GM18909 (cell line): Measurements from ENCODE around the gene MYT1.

Source experiments
- ATAC-seq: cut with Tn5 transposase; IDR thresholded peaks from one replicate; pipeline ENCODE4 v1.9.1; 2021; ENCODE audit warnings: mild to moderate bottlenecking; ENCODE audit not compliant: unreplicated experiment, poor library complexity

Gene MYT1

DNA sequence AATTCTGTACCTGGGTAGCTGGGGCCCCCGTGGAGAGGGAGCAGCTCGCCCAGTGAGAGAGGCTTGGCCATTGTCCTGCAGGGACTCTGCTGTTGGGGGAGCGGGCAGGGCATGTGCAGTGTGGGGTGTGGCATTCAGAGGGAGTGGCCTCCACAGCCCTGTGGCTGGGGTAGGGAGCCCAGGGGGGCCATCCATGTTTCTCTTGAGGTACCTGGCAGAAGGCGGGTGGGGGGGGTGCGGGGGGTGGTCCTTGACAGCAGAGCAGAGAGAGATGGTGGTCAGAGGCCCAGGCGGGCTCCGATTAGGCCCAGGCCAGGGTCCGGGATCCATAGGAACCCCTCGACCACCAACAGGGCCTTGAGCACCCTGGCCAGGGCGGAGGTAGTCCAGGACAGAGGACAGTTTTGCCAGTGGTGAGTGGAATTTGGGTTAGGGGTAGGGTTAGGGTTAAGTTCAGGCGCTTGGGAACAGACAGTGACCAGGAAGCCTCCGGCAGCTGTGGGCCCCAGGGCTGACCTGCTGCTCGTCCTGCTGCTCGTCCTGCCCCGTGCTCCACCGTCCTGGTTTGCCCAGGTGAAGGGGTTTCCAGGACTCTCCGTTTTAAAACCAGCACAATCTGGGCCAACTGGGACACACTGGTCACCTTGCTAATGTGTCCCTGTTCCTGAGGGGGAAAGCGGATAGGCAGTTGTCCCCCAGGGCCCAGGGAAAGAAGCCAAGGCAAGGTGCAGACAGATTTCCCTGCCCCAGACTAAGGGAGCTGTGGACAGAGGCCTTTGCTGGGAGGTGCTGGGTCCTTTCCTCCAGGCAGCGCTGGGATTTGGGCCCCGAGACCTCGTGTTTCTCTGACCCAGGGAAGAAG lies 24.8 kb upstream of the MYT1 start:
- ATAC-seq: no peak

DNA sequence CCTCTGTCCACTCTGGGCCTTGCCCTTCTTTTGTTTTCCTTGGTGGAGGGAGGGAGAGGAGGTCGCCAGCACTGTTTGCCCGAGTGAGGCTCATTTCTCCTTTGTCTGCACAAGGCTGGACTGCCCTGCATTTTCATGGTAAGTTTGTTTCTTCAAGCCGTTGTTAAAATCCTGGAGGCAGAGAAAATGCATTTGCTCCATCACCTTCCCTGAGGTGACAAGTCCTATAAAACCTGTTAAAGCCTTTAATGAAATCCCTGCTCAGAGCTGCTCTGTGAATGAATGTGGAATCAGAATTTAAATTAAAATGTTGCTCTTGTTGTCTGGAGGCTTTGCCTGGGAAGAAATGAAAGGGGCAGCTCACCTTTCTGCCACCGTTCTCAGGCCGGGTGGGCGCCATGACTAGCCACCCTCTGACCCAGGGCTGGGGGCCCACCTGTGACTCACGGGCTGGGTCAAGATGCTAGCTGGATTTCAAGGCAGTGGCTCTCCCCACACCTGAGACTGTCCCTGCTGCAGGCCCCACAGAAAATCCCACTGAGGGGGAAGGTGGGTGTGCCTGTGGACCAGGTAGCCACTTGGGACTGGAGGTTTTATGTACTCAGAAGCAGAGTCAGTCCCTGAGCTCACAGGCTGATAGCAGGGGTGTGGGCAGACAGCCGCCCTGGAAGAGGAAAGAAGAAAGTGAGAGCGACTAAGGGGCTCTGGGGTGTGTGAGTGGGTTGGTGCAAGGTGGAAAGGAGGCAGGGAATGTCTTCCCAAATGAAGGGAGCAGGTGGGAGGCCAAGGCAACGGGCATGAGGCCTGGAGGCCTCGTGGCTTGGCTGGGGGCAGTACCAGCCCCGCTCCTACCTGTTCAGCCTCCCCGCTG lies 24.0 kb upstream of the MYT1 start:
- ATAC-seq: no peak

DNA sequence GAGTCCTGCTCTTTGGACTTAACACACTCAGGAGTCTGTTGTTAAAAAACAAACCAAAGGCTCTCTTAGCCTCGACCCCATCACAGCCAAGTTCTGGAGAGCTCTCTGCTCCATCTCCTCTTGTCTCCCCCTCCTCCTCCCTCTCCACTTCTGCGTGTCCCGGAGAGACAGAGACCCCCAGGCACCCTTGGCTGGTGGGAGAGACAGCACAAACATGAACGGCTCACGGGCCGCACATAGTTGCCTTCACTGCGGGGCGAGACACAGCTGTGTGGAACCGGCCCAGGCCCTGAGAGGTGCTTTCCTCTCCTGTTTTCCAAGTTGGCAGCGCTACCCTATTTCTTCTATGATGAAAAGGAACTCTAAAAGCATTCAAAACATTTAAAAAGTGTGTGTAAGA lies 23.3 kb upstream of the MYT1 start:
- no peak for ATAC-seq

DNA sequence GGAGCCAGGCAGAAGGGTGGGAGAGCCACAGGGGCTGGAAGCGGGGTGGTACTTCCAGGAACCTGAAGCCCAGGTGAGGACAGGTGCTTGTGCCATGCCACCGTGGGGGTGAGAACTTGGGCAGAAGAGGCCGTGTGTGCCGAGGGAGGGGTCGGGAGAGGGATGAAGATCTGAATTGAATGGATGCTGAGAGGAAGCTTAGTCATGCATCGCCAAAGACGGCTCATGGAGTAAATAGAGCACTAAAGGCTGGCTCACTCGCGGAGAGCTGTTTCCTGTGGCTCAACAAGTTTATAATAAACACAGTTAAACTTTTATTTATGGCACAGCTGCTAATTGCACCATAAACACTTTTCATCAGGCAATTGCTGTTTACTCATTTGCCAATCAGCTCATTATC lies 21.7 kb upstream of the MYT1 start:
- ATAC-seq: no peak

DNA sequence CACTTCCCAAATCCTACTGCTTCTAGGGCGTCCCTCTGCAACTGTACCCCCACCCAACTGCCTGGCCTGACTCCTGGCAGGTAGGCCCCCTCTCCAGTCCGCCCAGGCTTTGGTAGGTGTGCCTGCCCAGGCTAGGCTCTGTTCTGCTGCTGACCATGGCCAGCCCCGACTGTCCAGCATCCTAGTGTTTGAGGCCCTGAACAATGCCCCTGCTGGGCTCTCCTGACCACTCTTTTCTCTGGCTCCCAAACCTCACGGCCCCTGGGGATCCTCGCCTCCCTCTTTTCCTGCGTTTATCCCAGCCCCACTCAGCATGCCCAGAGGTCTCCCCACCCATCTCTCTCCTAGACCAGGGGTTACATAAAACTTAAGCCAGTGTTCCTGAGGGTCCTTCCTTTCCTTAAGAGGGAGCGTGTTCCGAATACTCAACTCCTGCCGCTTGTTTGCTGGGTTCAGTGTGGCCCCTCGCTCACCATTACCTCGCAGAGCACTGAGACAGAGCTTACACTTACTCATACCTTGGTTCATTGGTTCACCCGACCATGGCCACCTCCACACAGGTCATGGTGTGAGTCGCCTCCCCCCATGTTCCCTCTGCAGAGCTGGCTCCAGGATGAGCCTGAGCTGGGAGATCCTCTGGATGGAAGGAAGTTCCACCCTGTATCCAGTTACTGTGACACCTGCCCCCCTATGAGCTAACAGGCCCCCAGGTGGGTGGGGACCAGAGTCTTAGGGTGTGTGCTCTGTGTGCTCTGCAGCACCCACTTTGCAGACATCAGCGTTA lies 21.0 kb upstream of the MYT1 start:
- no peak for ATAC-seq

DNA sequence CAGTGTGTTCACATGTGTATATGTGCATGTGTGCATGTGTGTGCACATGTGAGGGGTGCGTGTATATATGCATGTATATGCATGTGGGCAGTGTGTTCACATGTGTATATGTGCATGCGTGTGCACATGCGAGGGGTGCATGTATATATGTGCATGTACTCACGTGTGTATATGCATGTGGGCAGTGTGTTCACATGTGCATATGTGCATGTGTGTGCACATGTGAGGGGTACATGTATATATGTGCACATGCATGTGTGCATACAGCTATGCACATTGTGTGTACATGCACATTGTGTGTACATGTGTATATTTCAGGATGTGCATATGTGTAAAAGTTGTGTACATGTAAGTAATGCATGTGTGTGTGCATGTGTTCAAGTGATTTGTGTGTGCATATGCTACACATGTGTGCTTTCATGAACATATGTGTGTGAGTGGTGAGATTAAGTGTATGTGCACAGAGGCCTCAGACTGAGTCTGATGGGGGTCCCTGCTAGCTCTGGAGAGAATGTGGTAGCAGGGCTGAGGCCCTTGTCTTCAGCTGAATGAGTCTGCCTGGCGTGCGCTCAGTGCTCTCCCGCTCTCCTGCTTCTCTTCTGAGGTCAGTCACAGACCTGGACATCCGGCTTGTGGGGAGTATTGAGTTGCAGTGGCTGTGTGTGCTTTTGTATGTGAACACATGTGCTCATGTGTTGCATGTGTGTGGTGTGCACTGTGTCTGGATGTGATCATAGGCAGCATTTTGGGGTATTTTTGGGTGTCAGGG lies 19.9 kb upstream of the MYT1 start:
- ATAC-seq: no peak

DNA sequence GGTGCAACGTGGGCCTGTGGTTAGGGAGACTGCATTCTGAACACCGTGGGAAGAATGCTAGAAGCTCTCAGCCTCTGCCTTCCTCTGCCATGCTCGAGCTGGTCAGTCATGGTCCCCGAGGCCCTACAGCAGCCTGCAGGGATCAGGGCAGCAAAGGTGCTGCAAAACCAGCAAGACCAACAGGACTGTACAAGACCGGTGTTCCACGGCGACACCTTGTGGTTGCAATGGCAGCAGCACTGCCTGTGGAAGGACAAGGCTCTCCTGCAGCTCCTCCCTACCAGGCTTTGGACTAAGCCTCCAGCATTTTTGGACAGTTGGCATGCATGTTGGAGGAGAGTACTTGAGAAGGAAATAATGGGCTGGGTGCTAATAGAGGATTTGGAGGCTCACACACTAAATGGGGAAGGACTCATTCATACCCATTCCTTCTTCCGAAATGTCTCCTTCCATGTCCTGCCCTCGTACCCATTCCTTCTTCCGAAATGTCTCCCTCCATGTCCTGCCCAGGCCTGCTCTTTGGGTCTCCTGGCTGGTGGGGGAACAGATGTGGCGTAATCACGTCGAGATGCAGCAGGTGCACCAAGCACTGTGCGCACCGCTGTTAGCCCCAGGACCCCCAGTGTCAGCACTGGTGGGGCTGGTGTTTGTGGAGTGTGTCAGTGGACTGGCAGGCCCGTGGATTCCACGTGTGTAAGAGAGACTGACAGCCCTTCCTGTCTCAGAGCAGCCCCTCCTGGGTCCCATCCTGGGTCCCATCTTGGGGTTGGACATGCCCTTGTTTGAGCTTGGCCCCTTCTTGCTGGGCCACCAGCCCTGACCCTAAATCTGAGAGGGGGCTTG lies 18.6 kb upstream of the MYT1 start:
- no peak for ATAC-seq

DNA sequence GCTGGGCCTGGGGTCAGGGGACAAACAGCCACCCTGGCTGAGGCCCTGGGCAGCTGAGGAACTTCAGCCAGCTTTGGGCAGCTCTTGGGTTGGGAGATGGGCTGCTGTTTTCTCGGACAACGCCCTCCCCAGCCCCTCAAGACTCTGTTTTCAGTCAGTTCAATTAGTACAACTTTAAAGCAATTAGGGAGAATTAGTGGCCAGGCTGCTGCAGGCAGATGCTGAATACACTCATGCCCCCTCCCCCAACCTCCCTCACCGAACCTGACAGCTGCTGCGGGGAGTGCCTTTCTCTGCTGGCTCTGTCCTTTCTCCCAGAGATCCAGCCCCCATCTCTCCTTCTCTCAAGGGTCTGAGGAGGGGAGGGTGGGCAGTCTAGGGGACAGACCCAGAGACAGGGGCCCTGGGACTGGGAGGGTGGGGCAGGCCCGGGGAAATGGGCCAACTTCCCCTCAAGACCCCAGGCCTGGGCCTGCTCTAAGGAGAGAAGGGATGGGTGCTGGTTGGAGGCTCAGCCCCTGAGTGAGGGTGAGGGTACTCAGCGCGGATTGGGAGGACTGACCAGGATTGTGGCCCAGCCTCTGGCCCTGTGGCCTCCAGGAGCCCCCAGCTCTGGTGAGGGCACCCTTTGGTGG lies 17.8 kb upstream of the MYT1 start:
- ATAC-seq: no peak

DNA sequence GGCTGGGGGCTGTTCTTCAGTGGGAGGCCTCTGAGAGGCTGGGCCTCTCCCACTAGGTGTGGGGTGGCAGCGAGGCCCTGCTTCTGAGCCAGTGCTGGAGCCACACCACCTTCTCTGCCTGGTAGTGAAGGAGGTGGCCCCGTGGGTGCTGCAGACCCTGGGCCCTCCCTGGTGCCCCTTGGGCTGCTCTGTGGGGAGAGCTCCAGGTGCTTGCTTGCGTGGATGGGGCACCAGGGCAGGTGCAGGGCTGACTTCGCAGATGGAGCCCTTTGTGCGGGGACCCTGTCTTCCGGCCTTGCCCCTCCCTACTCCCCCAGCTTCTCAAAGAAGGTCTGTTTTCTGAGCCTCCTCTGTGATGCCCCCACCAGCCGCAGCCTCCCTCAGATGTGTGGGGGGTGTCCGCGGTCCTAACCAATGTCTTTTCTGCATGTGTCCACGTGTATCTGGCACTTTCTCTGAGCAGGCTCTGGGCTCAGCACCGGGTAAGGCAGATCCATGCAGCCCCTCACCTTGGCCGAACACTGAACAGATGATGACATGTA lies 17.2 kb upstream of the MYT1 start:
- ATAC-seq: no peak

DNA sequence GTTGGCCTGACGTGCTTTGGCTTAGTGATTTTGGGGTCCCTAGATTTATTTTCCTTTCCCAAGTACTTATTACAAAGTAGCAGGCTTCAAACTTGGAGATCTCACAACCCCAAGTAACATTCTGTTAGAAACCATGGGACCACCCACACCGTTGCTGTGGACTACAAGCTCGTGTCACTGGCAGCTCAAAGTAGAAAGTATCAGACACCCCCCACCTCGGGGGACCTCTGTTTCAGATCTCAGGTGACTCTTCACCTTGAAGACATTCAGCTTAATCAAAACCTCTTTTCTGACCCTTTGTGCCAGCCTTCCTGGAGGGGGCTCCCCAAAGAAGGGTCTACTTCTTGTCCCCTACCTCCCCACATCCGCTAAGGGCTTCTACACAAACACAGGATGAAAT lies 15.7 kb upstream of the MYT1 start:
- no peak for ATAC-seq

DNA sequence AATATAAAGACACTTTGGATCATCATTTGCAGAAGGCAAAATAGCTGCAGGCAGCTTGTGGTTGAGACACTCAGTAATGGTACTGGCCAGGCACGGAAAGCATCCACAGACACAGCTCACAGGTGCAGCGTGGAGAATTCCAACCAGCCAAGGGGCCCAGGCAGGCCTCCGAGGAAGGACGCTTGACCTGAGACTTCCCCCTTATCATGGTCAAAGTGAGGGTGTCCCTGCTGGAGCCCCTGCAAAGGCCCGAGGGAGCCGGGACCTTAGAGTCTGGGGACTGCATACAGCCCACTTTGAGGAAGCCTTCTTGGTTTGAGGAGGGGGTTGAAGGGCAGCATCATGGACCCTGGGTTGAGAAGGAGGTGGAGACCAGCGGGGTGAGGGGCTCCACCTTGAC lies 15.1 kb upstream of the MYT1 start:
- ATAC-seq: no peak

DNA sequence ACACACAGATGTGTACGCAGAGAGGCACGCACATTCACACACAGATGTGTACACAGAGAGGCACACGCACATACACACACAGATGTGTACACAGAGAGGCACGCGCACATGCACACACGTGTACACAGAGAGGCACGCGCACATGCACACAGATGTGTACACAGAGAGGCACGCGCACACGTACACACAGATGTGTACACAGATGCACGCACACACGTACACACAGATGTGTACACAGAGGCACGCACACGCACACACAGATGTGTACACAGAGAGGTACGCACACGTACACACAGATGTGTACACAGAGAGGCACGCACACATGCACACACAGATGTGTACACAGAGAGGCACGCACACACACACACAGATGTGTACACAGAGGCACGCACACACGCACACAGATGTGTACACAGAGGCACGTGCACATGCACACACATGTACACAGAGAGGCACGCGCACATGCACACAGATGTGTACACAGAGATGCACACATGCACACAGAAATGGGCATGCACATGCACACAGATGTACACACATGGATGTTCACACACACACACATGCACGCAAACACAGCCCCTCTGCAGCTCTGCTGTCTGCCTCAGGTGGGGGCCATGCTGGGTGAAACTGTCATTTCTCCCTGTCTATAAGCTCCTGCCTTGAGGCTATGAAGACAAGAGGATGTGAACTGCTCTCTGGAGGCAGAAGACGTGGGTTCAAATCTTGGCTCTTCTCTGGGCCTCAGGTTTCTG lies 14.3 kb upstream of the MYT1 start:
- no peak for ATAC-seq

DNA sequence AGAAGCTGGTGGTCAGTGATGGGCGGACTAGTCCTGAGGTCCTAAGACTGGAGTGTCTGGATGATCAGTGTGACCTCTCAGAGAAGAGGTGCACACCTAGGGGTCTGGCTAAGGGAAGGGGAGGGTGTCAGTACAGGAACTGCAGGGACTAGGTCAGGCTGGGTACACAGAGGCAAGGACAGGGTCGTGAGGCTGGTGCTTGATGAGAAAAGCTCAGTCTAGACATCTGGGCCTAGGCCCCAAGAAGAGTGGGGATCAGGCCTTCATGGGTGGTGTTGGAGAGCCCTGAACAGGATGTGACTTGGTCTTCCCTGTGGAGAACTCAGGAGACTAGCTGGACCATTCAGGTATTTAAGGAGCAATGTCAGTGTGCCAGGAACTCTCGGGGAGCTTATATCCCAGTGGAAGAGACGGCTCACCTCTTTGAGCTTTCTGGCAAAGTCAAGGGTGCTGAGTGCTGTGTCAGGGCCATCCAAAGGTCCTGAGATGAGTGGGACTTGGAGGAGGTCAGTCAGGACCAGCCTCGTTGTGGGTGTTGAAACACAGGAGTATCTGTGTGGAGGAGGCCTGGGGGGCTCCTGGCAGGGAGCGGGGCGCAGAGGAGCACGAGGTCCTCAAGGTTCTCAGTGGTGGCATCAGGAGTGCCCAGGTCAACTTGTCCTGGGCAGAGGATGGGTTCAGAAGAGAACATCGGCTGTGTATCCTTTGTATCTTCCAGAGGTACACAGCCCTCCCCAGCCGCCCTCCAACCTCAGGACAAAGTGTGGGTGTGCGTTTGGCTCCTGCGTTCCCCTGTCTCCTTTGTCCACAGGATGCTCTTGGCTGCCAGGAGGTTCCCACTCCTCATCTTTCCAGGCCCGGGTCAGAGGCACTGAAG lies 13.3 kb upstream of the MYT1 start:
- ATAC-seq: no peak

DNA sequence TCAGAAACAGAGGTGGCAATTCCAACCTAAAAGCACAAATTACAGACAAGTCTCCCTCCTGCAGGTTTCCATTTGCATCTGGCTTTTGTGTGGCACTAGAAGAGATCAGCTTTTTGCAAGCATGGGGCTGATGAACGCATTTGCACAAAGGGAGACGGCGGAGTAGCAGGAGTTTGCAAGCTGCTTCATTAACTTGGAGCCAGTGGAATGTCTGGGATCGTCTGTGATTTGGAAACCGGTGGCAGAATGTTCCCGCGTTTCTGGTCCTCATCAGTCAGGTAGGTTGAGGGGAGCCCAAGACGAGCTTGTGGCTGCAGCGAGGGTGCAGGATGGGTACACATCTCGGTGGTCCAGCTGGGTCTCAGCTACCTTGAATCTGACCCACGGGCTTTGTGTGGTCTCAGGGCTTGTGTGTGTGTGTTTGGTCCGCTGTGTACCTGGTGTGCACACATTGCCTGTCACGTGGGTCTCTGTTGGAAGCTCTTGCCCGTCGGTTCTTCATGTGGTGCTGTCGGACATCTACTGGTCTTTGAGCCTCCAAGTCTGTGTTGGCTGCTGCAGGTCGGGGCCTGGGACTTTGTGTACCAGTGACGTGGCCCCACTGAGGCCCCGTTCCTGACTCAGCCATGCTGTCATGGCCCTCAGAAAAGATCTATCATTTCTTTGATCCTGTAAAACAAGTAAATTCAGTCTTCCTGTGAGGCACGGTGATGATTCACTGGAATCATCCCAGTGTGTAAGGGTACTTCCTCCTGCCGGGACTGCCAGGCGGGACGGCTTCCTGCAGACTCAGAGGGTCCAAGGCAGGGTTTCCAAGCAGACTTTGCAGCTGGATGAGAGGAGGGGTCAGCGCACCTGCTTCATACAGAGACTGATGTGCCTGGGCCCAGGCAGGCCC lies 12.4 kb upstream of the MYT1 start:
- no peak for ATAC-seq

DNA sequence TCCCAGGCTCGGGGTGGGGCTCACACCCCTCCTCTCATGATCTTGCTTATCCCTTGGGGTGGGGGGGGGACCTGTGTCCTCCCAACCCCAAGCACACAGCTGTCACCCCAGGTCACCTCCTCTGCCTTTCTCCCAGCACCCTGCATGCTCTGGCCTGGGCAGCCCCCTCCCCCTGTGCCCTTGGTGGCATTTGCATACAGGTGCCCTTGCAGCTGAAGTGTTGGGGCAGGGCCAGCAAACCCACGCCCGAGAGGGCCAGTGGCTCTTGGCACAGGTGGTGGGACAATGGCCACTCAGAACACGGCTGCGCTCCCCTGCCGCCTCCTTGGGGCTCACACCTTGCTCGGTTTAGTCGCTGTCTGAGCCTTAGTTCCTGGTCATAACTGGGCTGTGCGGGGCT lies 11.3 kb upstream of the MYT1 start:
- ATAC-seq: no peak

DNA sequence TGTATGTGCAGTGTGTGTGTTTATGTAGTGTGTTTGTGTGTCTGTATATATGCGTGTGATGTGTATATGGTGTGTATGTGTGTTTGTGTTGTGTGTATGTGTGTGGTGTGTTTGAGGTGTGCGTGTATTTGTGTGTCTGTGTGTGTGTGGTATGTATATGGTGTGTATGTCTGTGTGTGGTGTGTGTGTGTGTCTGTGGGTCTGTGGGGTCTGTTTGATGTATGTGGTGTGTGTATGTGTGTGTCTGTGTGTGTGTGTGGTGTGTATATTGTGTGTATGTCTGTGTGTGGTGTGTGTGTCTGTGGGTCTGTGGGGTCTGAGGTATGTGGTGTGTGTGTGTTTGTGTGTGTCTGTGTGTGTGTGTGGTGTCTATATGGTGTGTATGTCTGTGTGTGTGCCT lies 10.8 kb upstream of the MYT1 start:
- ATAC-seq: no peak
